ENCODE measurements around the gene SEMA3B.

SEMA3B gene

DNA sequence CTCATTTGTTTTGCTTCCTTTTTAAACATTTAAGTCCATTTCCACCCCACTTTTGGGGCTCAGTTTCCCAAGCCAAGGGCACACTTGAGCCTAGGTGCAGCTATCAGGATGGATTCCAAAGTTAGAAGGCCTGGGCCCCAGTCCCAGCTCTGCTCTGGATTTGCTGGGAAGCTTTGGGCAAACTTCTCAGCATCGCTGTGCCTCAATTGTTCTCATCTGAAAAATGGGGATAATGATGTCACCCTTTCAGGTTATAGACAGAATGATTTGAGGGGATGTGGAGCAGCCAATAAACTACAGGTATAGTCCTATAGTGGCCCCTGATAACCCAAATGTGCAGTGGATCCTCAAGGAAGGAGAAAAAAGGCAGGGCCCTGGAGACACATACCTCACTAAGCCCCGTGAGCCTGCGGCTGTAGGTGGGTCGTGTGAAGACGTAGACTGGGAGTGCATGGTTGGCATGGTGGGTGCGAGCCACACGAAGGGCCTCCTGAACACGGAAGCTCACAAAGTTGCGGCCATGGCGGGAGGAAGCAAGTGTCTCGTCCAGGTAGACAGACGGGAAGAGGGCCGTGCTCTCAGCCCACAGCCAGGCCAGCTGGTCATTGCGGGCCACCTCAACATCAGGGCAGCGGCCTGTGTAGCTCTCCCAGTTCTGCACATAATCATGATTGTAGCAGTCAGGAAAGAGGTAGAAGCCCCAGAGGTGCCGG is 50.4 kb downstream of the SEMA3B start:
- no peak for DNase-seq

GRCh38 chr3:50319894-50320625 is 51.1 kb downstream of the SEMA3B start:
- DNase-seq: no peak

DNA sequence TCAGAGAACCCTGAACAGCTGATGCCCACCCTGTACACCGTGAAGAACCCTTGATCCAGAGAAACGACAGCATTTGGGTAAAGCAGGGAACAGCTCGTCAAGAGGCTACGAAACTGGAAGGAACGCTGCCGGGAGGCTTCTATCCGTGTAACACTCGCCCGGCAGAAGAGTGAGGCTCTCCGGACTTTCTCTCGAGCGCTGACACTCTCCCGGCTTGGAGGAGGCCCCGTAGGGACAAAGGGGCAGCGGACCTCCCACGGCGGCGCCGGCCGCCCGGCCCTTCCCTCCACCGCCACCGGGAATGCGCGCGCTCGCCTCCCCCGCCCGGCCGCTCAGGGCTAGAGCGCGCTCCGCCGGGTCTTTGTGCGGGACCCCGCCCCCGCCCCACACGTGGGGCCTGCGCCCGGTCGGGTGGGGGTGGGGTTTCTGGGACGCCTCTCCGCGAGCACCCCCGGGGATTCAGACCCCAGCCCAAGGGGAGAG is 51.9 kb downstream of the SEMA3B start:
- peak; percentile 67 for DNase-seq

DNA sequence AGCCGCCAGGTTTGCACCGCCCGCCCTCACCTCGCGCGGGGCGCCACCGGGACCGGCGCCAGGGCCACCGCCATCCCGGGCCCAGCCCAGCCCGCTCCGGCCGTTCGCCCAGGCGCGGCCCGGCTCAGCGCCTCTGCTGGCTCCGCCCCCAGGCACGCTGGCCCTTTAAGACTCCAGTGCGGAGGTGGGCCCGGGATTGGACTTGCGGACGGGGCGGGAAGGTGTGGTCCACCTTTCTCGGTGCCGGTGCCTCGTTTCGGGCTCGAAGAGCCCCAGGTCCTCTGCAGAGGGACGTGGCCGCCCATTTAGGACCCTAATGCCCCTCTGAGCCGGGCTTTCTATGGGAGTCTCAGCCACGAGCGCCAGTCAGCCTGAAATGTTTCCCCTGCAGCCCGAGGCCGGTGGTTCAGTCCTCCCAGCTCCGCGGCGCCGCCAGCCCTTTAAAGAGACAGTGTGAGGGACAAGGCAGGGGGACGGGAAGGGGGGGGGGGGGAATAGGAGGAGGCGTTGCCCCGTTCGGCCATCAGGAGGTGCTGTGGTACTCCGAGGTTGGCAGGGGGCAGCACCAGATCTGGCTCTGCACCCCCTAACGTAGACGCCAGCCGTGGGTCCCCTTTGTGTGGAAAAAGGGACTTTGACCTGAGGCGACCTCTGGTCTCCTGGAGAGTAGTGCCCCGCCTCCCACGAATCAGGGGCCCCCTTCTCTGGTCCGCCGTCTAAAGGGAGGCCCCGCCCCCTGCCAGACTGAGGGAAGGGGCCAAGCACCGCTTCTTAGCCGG is 52.6 kb downstream of the SEMA3B start:
- peak; percentile 81 for DNase-seq

DNA sequence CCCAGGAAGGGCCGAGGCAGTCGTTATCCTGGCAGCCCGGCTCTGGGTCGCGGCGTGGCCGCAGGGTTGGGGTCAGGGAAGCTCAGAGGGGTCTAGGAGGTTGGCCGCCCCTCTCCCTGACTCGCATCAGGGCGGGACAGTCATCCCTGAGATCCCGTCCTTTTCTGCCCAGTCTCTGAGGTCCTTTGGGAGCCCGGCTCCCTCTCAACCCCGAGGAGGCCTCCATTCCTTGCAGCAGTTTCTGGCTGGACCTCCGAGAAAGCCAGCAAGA is 53.1 kb downstream of the SEMA3B start:
- no peak for DNase-seq

DNA sequence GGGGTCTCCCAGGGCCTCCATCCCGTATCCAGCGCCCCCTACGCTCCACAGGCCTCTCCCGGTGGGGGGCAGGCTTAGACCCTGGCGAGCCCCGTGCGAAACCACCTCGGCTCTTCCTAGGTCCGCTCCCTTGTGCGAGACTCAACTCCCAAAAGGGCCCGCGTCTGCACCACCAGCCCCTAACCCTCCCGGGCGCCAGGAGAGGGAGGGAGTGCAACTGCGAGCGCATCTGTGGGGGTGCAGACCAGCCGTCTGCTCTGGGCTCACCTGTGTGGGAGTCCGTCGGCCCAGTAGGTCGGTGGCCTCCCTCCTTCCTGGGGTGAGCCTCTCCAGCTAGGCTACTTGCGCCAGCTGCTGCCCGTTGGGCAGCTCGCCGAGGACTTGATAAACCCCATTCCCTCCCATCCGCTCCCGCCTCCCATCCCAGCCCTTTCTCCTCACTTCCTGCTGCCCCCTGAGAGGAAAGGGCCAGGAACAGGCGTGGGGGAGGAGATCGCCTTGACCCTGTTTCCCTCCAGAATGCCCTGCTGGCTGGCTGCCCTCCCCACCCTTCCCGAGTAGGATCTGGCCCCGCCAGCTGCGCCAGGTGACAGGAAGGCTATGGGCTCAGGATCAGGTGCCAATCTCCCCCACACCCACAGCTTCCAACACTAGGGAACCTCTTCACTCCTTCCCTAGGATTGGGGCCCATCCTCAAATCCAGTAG is 53.6 kb downstream of the SEMA3B start, which contains the start of gene HYAL2:
Gene HYAL2, minus strand, starts transcription at position 360 of the 706 bp plus-strand sequence. CDS start 2,256 bp downstream, outside the sequence.
- DNase-seq: no peak

DNA sequence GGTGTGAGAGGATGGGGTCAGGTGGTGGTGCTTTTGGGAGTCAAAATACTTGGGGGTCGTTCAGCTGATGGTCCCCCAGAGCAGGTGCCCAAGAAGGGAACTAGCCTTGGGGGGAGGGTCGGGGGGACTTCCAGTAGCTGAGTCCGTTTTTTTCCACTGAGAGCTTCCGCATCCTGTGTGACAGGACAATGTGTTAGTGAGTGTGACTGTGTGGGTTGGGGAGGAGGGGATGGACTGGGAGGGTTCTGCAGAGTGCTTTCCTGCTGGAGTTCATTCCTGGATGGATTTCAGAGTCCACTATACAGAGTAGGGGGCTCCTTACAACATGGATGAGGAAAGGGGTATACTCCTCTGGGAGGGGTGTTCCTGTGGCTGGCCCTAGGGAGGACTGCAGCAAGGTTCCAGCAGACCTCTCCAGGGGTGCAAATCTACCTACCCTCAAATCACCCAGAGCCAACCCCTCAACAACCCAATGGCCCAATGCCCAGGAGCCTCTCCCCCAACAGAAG is 54.2 kb downstream of the SEMA3B start:
- no peak for DNase-seq

DNA sequence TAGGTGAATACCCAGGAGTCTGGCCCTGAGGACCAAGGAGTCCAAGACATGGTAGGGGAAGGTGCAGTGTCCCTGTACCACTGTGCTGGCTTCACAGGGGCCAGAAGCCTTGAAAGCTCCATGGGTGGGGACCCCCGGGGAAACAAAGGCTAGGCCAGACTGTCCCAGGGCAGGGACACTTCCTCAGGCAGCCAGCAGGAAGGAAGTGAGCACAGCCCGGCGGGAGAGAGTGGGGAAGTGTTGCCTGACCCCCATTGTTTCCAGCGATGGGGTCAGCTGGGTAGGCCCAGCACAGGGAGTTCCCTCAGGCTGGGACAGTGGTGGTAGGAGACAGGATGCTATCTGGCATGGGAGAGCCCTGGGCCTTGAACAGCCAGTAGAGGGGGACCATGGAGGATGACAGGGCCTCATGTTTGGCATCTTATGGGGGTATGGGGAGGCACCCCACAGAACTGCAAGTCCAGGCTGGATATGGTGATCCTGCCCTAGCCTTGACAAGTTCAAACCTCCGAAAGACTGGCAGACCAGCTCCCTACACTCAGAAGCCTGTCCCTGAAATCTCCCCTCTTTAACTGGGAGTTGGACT is 54.8 kb downstream of the SEMA3B start:
- DNase-seq: no peak

GRCh38 chr3:50324351-50325112 is 55.6 kb downstream of the SEMA3B start:
- peak; percentile 70 for DNase-seq

DNA sequence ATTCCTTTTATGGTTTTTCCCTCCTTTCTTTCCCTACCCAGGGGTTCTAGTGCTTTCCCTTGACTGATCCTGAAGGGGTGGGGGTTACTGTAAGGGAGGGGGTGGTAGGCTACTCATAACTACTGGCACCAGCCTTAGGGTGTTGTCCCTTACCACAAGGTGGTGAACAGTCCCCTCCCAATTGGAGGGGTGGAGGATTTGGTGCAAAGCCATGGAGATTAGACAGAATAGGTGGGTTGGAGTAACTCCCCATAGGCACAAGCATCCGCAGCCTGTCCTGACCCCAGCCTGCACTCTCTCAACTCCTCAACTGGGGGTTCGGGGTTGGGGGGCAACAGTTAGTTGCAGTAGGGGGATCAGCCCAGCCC is 56.1 kb downstream of the SEMA3B start:
- no peak for DNase-seq

DNA sequence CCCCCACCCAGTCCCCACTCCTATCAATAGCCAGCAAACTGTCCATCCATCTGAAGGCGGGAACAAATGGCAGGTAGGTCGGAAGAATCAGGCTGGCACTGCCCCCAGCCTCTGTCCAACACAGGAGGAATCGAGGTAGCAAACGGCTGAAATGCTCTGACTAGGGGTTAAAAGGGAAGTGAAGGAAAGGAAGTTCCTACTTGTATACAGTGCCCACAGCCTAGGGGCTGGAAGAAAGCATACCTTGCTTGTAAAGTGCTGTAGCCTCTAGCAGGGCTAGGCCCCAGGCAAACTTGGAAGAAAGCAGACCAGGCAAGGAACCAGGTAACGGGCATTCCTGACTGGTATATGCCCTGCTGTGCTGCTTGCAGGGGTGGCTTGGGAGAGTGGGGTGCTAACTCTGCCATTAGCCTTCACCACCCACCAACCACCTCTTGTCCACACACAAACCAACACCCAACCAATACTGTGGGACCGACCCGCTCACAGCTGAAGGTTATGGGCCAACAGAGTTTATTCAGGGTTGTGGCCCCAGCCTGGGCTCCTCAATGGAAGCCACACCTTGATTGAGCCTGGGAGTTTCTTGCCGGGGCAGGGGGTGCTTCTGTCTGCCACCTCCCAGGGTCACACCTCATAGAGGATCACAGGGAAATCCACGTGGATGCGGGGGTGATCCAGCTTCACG is 56.7 kb downstream of the SEMA3B start:
- DNase-seq: no peak

- no peak for DNase-seq
These were observed 57.2 kb downstream of the SEMA3B start for GRCh38 chr3:50326182-50326541.

DNA sequence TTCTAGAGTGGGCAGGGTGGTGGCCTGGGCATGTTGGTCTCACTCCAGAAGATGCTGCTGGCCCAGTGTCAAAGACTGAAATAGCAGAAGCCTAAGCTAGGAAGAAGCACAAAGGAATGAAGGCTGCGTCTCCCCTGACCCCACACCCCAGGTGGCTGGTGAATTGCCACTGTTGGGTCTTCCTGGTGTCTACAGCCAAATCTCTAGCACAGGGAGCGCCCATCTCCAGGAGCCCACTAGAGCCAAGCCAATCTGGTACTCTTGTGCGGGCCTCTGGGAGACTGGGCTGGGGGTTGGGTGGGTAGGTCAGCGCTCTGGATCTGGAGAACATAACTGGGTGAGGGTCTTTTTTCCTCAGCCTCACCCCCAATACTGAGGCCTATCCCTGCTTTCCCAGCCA is 58.2 kb downstream of the SEMA3B start:
- DNase-seq: no peak
